ENCODE data around the gene KRTAP10-10.
"Not testable (repeated sequence)": the region's sequence is repeated elsewhere in the genome, so short reads cannot be mapped to it uniquely, and the experiment has no call there.

Gene KRTAP10-10

GRCh38 chr21:44637018-44637850 is at the start of gene KRTAP10-10:
TSS of gene KRTAP10-10 (plus strand) at chr21:44637356. CDS start at chr21:44637418, 62 bp downstream.
- no peak for DNase-seq (ENCODE audit: low read depth)

DNA sequence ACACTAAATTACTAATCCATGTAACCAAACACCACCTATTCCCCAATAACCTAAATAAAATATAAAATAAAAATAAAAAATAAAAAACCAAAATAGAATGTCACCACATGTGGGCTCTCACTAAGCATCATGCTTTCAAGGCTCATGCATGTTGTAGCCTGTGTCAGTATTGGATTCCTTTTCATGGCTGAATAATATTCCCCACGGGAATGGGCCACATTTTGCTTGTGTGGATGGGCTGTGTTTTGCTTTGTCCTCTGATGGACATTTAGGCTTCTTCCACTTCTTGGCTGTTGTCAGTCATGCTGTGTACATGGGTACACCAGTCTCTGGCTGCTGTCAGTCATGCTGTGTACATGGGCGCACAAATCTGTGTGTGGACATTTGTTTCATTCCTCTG is 48.1 kb upstream of the KRTAP10-10 start:
- DNase-seq (ENCODE audit: low read depth): no peak

DNA sequence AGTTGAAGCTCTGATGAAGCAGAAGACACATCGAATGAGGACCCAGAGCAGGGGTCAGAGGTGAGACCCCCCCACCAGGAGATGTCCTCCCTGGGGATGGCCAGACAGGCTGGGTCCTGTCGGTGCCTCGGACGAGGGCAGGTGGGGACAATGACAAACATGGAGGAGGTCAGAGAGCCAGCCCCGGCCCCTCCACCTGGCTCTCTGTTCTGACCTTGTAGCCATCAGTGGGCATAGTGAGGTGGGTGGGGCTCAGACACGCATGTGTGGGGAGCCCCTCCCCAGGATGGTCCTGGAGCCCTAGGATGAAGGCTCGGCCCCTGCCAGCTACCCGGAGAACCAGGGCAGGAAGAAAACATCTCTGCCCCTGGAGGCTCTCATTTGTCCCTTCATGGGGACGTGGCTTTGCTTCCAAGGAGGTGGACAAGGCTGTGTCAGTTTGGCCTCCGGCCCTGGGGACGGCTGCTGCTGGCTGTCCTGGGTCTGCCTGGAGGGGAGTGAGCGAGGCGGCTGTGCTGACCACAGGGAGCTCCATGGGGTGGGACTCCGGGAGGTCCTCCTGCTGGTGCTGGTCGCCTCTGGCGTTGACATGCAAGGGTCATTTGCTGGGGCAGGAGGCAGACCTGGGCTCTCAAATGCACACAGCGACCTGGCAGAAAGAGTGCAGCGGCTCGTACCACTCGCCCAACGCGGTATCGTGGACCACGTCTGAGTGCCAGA is 47.4 kb upstream of the KRTAP10-10 start:
- no peak for DNase-seq (ENCODE audit: low read depth)

GRCh38 chr21:44590311-44590721 is 46.8 kb upstream of the KRTAP10-10 start:
- no peak for DNase-seq (ENCODE audit: low read depth)

GRCh38 chr21:44590897-44591800 is 46.0 kb upstream of the KRTAP10-10 start:
- DNase-seq (ENCODE audit: low read depth): not testable (repeated sequence)

GRCh38 chr21:44591801-44592130 is 45.4 kb upstream of the KRTAP10-10 start:
- DNase-seq (ENCODE audit: low read depth): not testable (repeated sequence)

- no peak for DNase-seq (ENCODE audit: low read depth)
Observed at GRCh38 chr21:44592446-44593311, 44.5 kb upstream of the KRTAP10-10 start, which contains the start of gene KRTAP10-6. TSS of gene KRTAP10-6 (minus strand) at chr21:44592505. CDS start at chr21:44592484, 21 bp downstream.

DNA sequence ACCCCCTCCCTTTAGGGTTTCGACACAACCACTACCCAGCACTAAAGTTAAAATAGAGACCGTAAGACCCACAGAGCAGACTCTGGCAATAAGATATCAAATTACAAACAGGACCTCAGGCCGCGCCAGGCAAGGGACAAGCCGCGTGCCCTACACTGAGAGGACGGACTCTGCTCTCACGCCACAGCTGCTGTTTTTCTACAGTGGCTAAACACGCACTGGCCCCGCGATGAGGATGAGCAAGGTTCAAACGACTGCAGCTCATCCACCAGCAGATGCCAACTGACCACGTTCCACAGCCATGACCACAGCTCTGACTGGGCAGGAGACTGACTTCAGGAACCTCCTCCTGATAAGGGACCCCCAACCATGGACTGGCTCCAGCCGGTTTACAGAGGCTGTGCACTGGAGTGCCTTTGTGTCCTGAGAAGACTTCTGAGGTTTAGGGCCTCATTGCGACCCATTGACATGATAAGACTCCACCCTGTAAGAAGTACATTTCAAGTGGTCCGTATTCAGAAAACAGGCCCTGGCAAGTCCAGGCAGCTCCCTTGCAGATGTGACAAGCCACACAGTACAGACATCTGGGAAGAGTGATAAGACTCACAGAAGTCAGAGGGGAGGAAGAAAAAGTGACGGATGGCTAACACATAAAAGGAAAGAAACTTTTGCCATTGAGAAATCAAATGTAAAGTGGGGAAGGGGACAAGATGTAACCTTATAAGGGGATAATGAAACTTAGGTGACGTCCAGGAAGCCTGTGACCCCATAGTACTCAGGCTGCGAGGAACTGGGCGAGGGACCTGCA is 43.4 kb upstream of the KRTAP10-10 start:
- DNase-seq (ENCODE audit: low read depth): no peak

DNA sequence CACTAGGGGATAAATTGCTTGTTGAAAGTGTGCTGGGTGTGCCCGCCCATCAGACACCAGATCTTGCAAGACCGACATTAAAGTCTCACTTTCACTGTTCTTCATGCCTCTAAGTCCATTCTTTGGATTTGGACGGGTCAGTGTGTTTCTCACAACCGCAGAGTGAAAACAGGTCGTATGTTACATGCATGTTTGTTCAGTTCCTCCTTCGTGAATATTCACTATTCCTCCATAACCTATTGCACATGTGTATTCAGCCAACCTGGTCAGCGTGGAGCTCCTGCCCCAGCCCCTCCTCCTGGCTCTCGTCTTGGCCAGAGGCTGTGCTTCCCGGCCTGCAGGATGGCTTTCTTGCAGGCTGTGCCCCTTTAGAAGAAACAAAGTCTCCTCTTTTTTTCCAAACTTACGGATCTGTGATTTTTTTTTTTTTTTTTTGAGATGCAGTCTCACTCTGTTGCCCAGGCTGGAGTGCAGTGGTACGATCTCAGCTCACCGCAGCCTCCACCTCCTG is 42.7 kb upstream of the KRTAP10-10 start:
- no peak for DNase-seq (ENCODE audit: low read depth)

DNA sequence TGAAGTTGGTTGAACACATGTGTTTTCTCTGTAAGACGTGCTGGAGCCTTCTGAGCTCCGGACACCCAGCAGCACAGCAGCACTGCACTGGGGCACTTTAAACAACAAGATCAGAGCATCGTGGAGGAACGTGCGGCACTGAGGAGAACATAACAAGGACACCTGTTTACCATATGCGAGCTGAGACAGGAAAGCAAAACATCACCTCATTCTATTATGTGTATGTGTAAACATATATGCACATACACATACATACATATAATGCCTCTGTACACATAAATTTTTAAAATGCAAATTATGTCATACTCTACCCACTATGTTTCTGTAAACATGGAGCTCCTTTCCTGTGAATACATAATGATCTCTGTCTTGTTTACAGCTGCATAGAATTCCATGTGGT is 41.6 kb upstream of the KRTAP10-10 start:
- no peak for DNase-seq (ENCODE audit: low read depth)

DNA sequence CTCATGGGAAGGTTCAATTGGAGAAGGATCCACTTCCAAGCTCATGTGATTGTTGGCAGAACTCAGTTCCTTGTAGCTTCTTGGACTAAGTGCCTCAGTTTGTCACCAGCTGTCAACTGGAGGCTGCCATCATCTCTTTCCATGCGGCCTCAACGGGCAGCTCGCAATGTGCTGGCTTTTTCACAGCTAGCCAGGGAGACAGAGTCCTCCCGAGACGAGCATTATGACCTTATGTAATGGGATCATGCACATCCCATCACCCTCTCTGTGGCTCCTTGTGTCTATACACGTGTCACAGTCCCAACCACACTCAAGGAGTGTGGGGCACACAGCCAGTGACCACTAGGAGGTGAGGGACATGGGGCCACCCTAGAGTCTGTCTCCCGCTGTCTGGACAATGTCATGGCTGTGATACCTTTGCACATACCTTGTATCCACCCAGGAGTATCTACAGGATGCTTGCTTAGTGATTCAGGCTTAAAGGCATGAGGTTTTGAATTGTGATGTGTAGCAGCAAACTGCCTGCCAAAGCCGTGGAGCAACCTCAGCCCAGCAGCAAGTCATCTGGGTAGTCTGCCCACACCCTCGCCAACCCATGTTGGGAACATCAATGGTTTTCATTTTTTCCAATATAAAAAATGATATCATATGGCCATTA is 41.0 kb upstream of the KRTAP10-10 start:
- no peak for DNase-seq (ENCODE audit: low read depth)

DNA sequence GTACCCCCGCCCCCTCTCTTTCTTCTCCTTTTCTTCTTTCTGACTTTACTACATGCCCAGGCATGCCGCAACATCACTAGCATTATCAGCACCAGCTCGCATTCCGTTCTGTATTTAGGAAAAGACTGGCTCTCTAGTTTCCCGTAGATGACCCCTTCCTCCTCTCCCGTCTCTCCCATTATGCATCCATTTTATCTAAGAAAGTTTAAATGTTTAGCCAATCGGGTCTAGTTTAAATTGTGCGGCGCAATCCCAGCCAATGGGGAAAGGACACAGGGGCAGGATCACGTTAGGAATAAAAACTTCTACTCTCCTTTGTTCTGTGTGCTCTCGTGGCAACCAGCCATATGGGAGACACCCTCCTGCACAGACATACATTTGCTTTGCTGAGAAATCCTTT is 39.1 kb upstream of the KRTAP10-10 start:
- no peak for DNase-seq (ENCODE audit: low read depth)

- no peak for DNase-seq (ENCODE audit: low read depth)
Observed at GRCh38 chr21:44599264-44600029, 37.7 kb upstream of the KRTAP10-10 start.

DNA sequence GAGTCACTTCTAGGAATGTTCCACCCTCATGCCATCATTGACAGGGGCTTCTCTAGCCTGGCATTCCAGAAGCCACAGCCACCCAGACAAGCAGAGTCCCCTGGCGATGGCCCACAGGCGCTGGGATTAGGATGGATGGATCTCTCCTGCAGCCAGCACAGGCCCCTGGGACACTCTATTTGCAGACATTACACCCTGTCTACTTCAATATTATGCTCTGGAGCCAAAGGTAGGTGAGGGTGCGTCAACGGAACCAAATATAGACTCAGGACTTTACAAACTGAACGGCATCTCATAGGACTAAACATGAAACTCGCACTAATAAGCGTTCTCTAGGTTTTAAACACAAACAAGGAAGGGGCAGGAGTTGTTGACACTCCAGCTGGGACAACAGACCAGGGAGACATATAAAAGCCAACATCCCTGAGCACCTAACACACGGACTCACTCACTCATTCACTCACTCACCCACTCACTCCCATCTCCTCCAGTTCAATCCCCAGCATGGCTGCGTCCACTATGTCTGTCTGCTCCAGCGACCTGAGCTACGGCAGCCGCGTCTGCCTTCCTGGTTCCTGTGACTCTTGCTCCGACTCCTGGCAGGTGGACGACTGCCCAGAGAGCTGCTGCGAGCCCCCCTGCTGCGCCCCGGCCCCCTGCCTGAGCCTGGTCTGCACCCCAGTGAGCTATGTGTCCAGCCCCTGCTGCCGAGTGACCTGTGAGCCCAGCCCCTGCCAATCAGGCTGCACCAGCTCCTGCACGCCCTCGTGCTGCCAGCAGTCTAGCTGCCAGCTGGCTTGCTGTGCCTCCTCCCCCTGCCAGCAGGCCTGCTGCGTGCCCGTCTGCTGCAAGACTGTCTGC is 36.8 kb upstream of the KRTAP10-10 start, which contains the start of gene KRTAP10-7:
Gene KRTAP10-7 (plus strand): TSS at position 480 of the 861 bp plus-strand sequence. CDS start 25 bp downstream, at position 505.
- DNase-seq (ENCODE audit: low read depth): not testable (repeated sequence)

DNA sequence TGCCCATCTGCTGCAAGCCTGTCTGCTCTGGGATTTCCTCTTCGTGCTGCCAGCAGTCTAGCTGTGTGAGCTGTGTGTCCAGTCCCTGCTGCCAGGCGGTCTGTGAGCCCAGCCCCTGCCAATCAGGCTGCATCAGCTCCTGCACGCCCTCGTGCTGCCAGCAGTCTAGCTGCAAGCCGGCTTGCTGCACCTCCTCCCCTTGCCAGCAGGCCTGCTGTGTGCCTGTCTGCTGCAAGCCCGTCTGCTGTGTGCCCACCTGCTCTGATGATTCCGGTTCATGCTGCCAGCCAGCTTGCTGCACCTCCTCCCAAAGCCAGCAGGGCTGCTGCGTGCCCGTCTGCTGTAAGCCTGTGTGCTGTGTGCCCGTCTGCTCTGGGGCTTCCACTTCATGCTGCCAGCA is 36.1 kb upstream of the KRTAP10-10 start:
- DNase-seq (ENCODE audit: low read depth): not testable (repeated sequence)

GRCh38 chr21:44601596-44602462 is 35.3 kb upstream of the KRTAP10-10 start:
- DNase-seq (ENCODE audit: low read depth): no peak

DNA sequence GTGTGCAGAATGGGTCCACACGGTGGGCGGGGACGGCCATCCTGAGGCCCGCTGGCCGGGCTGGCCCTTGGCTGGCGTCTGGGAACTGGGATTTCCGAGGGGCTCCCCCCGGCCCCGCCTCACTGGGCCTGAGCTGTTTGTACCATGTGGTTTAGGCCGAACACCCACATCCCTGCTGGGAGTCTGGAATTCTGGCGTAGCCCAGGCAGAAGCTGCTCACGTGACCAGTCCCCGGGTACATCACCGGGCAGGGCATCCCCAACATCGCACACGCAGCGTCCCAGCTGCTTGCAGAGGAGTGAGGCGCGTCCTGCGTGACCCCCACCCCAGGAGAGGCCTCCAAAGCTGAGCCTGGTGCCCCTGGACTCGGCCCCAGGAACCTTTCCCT is 34.7 kb upstream of the KRTAP10-10 start:
- no peak for DNase-seq (ENCODE audit: low read depth)

Data from GM04504 (cell line).